ENCODE measurements around the gene BACH2. TPM values are rescaled to one million over a fixed set of nuclear protein-coding genes. Genes with fewer than 3 reads are reported as not detected.

BACH2 gene
- total and polyA plus RNA-seq, 2 of the 8 experiments (the other 6 are each of a cell fraction or from before 2014, with no cell fraction given) = 1.9 to 5.9 TPM

DNA sequence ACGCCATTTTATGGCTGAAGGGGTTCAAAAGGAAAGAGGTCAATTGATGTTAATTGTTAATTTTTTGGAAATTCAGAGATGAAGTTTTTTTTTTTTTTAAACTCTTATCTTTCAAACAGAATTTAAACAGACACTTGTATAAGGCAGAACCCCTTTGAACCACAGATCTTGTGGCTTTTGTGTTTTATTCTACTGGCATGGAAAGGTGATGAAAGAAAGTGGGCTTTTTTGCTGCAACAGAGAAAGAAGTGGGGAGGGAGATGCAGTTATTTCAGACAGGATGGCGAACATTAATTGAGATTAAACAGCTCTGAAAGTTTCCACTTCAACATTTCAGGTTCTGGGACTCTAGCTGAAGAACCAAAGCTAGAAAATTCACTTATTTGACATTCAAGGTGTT lies 201.5 kb downstream of the BACH2 start (continued):
- TF ChIP-seq CTBP2 (IDR thresholded peaks at IDR 0.05; ENCODE audit: borderline replicate concordance, insufficient read depth, insufficient read length, low read length) = no peak
